Fibroblast of pulmonary artery (primary cell): ENCODE results near the gene CTDSPL2.
"Not testable (repeated sequence)": the region's sequence is repeated elsewhere in the genome, so short reads cannot be mapped to it uniquely, and the experiment has no call there.

ENCODE experiments used
- DNase-seq: peaks from one replicate; pipeline ENCODE4 v3.0.0-alpha.2; 2010; ENCODE audit warnings: low read depth
- H3K4me3 ChIP-seq: replicated peaks from 2 replicates; pipeline ENCODE4 v1.5.1; 2011; ENCODE audit warnings: low read depth, mild to moderate bottlenecking, control low read depth, low read length, moderate library complexity
- TF ChIP-seq, protein P1 (sequence below): IDR thresholded peaks from 2 replicates; pipeline ENCODE4 v1.5.1; 2011; ENCODE audit warnings: mild to moderate bottlenecking, control low read depth, low read length, inconsistent platforms; ENCODE audit errors: missing control alignments

The CTDSPL2 gene

DNA sequence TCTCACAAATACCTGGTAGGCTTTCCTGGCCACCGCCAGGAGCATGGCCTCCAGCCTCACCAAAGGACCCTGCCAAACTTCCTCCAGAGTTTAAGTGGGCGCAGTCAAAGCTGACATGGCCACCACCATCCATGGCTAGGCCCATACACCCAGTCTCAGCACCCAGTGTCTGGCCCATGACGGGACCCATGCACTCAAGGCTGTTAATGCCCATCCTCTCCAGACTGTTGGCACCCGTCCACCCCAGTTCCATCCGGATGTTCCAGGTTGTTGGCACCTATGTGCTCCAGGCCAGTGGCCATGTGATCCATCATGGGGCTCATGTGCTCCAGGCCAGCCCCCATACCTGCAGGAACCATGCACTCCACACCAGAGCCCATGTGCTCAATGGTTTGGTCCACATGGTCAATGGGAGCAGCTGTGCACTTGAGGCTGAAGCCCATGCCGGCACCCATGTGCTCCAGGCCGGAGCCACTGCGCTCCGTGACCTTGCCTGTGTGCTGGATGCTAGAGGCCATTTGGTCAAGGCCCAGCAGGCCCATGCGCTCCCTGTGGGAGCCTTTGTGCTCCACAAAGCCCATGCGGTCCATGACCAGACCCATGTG lies 20.4 kb downstream of the CTDSPL2 start:
- no peak for DNase-seq
- TF ChIP-seq, protein P1, sequence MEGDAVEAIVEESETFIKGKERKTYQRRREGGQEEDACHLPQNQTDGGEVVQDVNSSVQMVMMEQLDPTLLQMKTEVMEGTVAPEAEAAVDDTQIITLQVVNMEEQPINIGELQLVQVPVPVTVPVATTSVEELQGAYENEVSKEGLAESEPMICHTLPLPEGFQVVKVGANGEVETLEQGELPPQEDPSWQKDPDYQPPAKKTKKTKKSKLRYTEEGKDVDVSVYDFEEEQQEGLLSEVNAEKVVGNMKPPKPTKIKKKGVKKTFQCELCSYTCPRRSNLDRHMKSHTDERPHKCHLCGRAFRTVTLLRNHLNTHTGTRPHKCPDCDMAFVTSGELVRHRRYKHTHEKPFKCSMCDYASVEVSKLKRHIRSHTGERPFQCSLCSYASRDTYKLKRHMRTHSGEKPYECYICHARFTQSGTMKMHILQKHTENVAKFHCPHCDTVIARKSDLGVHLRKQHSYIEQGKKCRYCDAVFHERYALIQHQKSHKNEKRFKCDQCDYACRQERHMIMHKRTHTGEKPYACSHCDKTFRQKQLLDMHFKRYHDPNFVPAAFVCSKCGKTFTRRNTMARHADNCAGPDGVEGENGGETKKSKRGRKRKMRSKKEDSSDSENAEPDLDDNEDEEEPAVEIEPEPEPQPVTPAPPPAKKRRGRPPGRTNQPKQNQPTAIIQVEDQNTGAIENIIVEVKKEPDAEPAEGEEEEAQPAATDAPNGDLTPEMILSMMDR, result no peak
- H3K4me3 ChIP-seq, result no peak overlapping the region

DNA sequence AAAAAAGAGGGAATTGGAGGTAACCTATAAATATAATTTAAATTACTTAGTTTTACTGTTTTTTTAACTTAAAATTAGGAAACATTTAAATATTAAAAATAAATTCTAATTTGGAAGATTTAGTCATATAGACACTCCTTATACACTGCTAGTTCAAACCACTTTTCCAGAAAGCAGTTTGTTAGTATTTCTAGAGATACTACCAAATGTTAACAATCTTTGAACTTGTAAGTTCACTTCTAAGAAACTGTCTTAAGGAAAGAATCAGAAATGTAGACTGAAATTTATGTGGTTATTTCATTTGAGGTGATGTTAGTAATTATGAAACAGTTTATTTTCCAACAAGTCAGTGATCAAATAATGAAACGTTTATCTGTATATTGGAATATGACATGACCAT lies 22.7 kb downstream of the CTDSPL2 start:
- DNase-seq, result no peak
- TF ChIP-seq, protein P1, result no peak
- H3K4me3 ChIP-seq, result no peak overlapping the region

DNA sequence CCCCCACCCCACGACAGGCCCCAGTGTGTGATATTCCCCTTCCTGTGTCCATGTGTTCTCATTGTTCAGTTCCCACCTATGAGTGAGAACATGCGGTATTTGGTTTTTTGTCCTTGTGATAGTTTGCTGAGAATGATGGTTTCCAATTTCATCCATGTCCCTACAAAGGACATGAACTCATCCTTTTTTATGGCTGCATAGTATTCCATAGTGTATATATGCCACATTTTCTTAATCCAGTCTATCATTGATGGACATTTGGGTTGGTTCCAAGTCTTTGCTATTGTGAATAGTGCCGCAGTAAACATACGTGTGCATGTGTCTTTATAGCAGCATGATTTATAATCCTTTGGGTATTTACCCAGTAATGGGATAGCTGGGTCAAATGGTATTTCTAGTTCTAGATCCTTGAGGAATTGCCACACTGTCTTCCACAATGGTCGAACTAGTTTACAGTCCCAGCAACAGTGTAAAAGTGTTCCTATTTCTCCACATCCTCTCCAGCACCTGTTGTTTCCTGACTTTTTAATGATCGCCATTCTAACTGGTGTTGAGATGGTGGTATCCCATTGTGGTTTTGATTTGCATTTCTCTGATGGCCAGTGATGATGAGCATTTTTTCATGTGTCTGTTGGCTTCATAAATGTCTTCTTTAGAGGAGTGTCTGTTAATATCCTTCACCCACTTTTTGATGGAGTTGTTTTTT lies 26.3 kb downstream of the CTDSPL2 start:
- DNase-seq, H3K4me3 ChIP-seq: not testable (repeated sequence)

DNA sequence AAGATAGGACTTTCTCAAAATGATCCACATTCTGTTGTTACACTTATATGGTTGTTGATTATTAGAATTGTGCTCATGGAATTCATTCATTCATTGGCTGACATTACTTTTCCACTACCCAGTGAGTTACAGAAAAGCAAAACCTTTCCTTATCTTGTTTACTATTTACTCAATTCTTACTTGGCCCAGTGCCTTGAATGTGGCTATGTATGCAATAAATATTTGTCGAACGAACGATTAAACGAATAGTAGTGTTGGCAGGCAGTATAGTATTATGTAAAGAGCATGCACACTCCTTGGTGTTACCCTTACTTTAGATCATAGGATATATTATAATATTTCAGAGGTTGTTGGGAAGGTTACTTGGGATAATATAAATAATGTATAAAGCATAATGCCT lies 31.0 kb downstream of the CTDSPL2 start:
- DNase-seq, result no peak
- H3K4me3 ChIP-seq, result no peak overlapping the region
- TF ChIP-seq, protein P1, result no peak

DNA sequence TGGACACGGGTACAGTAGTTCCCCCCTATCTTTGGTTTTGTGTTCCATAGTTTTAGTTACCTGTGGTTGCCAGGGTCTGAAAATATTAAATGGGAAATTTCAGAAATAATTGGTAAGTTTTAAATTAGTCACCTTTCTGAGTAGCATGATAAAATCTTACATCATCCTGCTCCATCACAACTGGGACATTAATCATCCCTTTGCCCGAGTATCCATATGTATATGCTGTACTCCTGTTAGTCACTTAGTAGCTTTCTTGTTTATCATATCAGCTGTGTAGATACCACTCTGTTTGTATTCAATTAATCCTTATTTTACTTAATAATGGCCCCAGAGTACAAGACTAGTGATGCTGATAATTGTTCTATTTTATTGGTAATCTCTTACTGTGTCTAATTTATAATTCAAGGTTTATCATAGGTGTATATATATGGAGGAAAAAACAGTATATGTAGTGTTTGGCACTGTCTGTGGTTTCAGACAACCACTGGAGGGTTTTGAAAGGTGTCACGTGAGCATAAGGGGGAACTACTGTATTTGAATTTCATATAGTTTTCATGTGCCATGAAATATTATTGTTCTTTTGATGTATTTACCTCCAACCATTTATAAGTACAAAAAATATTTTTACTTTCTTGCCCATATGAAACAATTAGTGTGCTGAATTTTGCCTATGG lies 41.4 kb downstream of the CTDSPL2 start:
- DNase-seq, result peak; percentile 59

DNA sequence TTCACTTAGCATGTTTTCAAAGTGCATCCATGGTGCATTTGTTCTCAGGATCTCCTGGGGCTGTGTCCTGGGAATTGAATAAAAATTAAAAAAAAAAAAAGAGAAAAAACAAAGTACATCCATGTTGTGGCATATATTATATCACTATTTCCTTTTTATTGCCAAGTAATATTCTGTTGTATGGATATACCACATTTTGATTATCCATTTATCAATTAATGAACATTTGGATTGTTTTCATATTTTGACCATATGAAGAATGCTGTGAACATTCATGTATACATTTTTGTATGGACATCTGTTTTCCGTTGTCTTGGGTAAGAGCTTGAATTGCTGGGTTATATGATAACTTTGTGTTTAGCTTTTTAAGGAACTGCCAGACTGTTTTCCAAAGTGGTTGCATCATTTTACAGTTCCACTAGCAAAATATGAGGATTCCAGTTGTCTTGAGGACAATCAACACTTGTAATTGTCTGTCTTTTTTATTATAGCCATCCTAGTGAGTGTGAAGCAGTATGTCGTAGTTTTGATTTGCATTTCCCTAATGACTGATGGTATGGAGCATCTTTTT lies 44.5 kb downstream of the CTDSPL2 start:
- TF ChIP-seq, protein P1, result no peak
- no peak for DNase-seq
- H3K4me3 ChIP-seq, result no peak overlapping the region

More for the DNA sequence above, 41.4 kb downstream of the CTDSPL2 start:
- H3K4me3 ChIP-seq, result no peak overlapping the region
- TF ChIP-seq, protein P1, result no peak

DNA sequence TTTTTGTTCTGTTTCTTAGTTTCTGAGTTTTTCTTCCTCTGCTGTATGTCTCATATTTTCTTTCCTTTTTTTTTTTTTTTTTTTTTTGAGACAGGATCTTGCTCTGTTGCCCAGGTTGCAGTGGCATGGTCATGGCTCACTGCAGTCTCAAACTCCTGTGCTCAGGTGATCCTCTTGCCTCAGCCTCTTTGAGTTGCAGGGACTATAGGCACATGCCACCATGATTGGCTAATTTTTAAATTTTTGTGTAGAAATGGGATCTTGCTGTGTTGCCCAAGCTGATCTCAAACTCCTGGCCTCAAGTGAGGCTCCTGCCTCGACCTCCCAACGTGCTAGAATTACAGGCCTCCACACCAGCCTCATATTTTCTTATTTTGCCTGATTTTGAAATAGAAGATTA lies 51.9 kb downstream of the CTDSPL2 start:
- H3K4me3 ChIP-seq, result no peak overlapping the region
- DNase-seq, result no peak
- TF ChIP-seq, protein P1, result no peak
